ENCODE data around the gene WDFY3.

WDFY3 gene

GRCh38 chr4:84887824-84888223 lies 78.7 kb downstream of the WDFY3 start:
- no peaks in the 10 kb centered on the region for H3K9me3 ChIP-seq (ENCODE audit: control insufficient read depth, insufficient read depth, low read length)
- H3K4me1 ChIP-seq (ENCODE audit: control insufficient read depth, insufficient read depth, low read length), result no peaks in the 10 kb centered on the region
- H3K4me3 ChIP-seq (ENCODE audit: low read length), result no peak overlapping the region
- H3K36me3 ChIP-seq (ENCODE audit: control insufficient read depth, insufficient read depth, low read length), result no peaks in the 10 kb centered on the region
- H3K27ac ChIP-seq (ENCODE audit: low read length), result no peak overlapping the region
- H3K27me3 ChIP-seq (ENCODE audit: control insufficient read depth, insufficient read depth, low read length), result no peaks in the 10 kb centered on the region
- no peak for DNase-seq (ENCODE audit: low read depth, low spot score)
- no CpG with 5 or more reads among the region's 2 CpGs for WGBS (ENCODE audit: insufficient coverage, insufficient read length)

GRCh38 chr4:84879651-84880200 lies 86.8 kb downstream of the WDFY3 start:
- Histone ChIP-seq H3K27ac (ENCODE audit: low read length) (no peak overlapping the region), H3K9me3 (ENCODE audit: control insufficient read depth, insufficient read depth, low read length) (no peaks in the 10 kb centered on the region)

GRCh38 chr4:84878546-84878945 lies 87.9 kb downstream of the WDFY3 start:
- Histone ChIP-seq H3K4me1 (ENCODE audit: control insufficient read depth, insufficient read depth, low read length) (no peaks in the 10 kb centered on the region), H3K27ac (ENCODE audit: low read length) (no peak overlapping the region), H3K9me3 (ENCODE audit: control insufficient read depth, insufficient read depth, low read length) (no peaks in the 10 kb centered on the region), H3K36me3 (ENCODE audit: control insufficient read depth, insufficient read depth, low read length) (no peaks in the 10 kb centered on the region), H3K27me3 (ENCODE audit: control insufficient read depth, insufficient read depth, low read length) (no peaks in the 10 kb centered on the region), H3K4me3 (ENCODE audit: low read length) (no peak overlapping the region)
- DNase-seq (ENCODE audit: low read depth, low spot score), result no peak
- WGBS (ENCODE audit: insufficient coverage, insufficient read length), result no CpG with 5 or more reads among the region's 3 CpGs

More at GRCh38 chr4:84879651-84880200, 86.8 kb downstream of the WDFY3 start:
- Histone ChIP-seq H3K4me1 (ENCODE audit: control insufficient read depth, insufficient read depth, low read length) (no peaks in the 10 kb centered on the region), H3K4me3 (ENCODE audit: low read length) (no peak overlapping the region), H3K36me3 (ENCODE audit: control insufficient read depth, insufficient read depth, low read length) (no peaks in the 10 kb centered on the region), H3K27me3 (ENCODE audit: control insufficient read depth, insufficient read depth, low read length) (no peaks in the 10 kb centered on the region)
- WGBS (ENCODE audit: insufficient coverage, insufficient read length), result no CpG with 5 or more reads among the region's 4 CpGs
- DNase-seq (ENCODE audit: low read depth, low spot score), result no peak

- no peaks in the 10 kb centered on the region for H3K9me3 ChIP-seq (ENCODE audit: control insufficient read depth, insufficient read depth, low read length)
- H3K27ac ChIP-seq (ENCODE audit: low read length), result no peak overlapping the region
- WGBS (ENCODE audit: insufficient coverage, insufficient read length), result no CpG with 5 or more reads among the region's 1 CpG
- no peaks in the 10 kb centered on the region for H3K27me3 ChIP-seq (ENCODE audit: control insufficient read depth, insufficient read depth, low read length)
- H3K4me1 ChIP-seq (ENCODE audit: control insufficient read depth, insufficient read depth, low read length), result no peaks in the 10 kb centered on the region
- H3K36me3 ChIP-seq (ENCODE audit: control insufficient read depth, insufficient read depth, low read length), result no peaks in the 10 kb centered on the region
- no peak for DNase-seq (ENCODE audit: low read depth, low spot score)
- no peak overlapping the region for H3K4me3 ChIP-seq (ENCODE audit: low read length)
These were observed 88.4 kb downstream of the WDFY3 start for GRCh38 chr4:84878090-84878489.

- no peaks in the 10 kb centered on the region for H3K27me3 ChIP-seq (ENCODE audit: control insufficient read depth, insufficient read depth, low read length)
- no CpG with 5 or more reads among the region's 5 CpGs for WGBS (ENCODE audit: insufficient coverage, insufficient read length)
- no peaks in the 10 kb centered on the region for H3K9me3 ChIP-seq (ENCODE audit: control insufficient read depth, insufficient read depth, low read length)
- no peak for DNase-seq (ENCODE audit: low read depth, low spot score)
- no peak overlapping the region for H3K27ac ChIP-seq (ENCODE audit: low read length)
- H3K4me1 ChIP-seq (ENCODE audit: control insufficient read depth, insufficient read depth, low read length), result no peaks in the 10 kb centered on the region
- no peaks in the 10 kb centered on the region for H3K36me3 ChIP-seq (ENCODE audit: control insufficient read depth, insufficient read depth, low read length)
- no peak overlapping the region for H3K4me3 ChIP-seq (ENCODE audit: low read length)
These were observed 89.2 kb downstream of the WDFY3 start for GRCh38 chr4:84877051-84877833.

- no peak for DNase-seq (ENCODE audit: low read depth, low spot score)
- Histone ChIP-seq H3K36me3 (ENCODE audit: control insufficient read depth, insufficient read depth, low read length) (no peaks in the 10 kb centered on the region), H3K4me3 (ENCODE audit: low read length) (no peak overlapping the region), H3K27me3 (ENCODE audit: control insufficient read depth, insufficient read depth, low read length) (no peaks in the 10 kb centered on the region), H3K27ac (ENCODE audit: low read length) (no peak overlapping the region), H3K9me3 (ENCODE audit: control insufficient read depth, insufficient read depth, low read length) (no peaks in the 10 kb centered on the region), H3K4me1 (ENCODE audit: control insufficient read depth, insufficient read depth, low read length) (no peaks in the 10 kb centered on the region)
- no CpG with 5 or more reads among the region's 4 CpGs for WGBS (ENCODE audit: insufficient coverage, insufficient read length)
These were observed 90.7 kb downstream of the WDFY3 start for GRCh38 chr4:84875636-84876371.

- no peak overlapping the region for H3K27ac ChIP-seq (ENCODE audit: low read length)
- H3K27me3 ChIP-seq (ENCODE audit: control insufficient read depth, insufficient read depth, low read length), result no peaks in the 10 kb centered on the region
- peaks cover 1% of the 10 kb centered on the region; the same call in 1 of the 2 replicates for H3K4me1 ChIP-seq (ENCODE audit: control insufficient read depth, insufficient read depth, low read length)
- WGBS (ENCODE audit: insufficient coverage, insufficient read length), result no CpG with 5 or more reads among the region's 3 CpGs
- H3K36me3 ChIP-seq (ENCODE audit: control insufficient read depth, insufficient read depth, low read length), result no peaks in the 10 kb centered on the region
- DNase-seq (ENCODE audit: low read depth, low spot score), result no peak
- H3K9me3 ChIP-seq (ENCODE audit: control insufficient read depth, insufficient read depth, low read length), result no peaks in the 10 kb centered on the region
- no peak overlapping the region for H3K4me3 ChIP-seq (ENCODE audit: low read length)
These were observed 91.9 kb downstream of the WDFY3 start for GRCh38 chr4:84874619-84875018.

- DNase-seq (ENCODE audit: low read depth, low spot score), result peak; percentile 58
- Histone ChIP-seq H3K9me3 (ENCODE audit: control insufficient read depth, insufficient read depth, low read length) (no peaks in the 10 kb centered on the region), H3K4me3 (ENCODE audit: low read length) (no peak overlapping the region), H3K36me3 (ENCODE audit: control insufficient read depth, insufficient read depth, low read length) (no peaks in the 10 kb centered on the region), H3K27me3 (ENCODE audit: control insufficient read depth, insufficient read depth, low read length) (no peaks in the 10 kb centered on the region), H3K4me1 (ENCODE audit: control insufficient read depth, insufficient read depth, low read length) (peaks cover 4% of the 10 kb centered on the region; the same call in 1 of the 2 replicates), H3K27ac (ENCODE audit: low read length) (no peak overlapping the region)
- no CpG with 5 or more reads among the region's 2 CpGs for WGBS (ENCODE audit: insufficient coverage, insufficient read length)
These were observed 95.9 kb downstream of the WDFY3 start for GRCh38 chr4:84870398-84871163.

GRCh38 chr4:84866295-84866694 lies 100.2 kb downstream of the WDFY3 start:
- Histone ChIP-seq H3K36me3 (ENCODE audit: control insufficient read depth, insufficient read depth, low read length) (no peaks in the 10 kb centered on the region), H3K9me3 (ENCODE audit: control insufficient read depth, insufficient read depth, low read length) (no peaks in the 10 kb centered on the region), H3K4me1 (ENCODE audit: control insufficient read depth, insufficient read depth, low read length) (peaks cover 4% of the 10 kb centered on the region; the same call in 1 of the 2 replicates), H3K27me3 (ENCODE audit: control insufficient read depth, insufficient read depth, low read length) (no peaks in the 10 kb centered on the region), H3K27ac (ENCODE audit: low read length) (no peak overlapping the region), H3K4me3 (ENCODE audit: low read length) (no peak overlapping the region)
- DNase-seq (ENCODE audit: low read depth, low spot score), result no peak
- no CpG with 5 or more reads among the region's 2 CpGs for WGBS (ENCODE audit: insufficient coverage, insufficient read length)

GRCh38 chr4:84865600-84865999 lies 100.9 kb downstream of the WDFY3 start:
- no peaks in the 10 kb centered on the region for H3K27me3 ChIP-seq (ENCODE audit: control insufficient read depth, insufficient read depth, low read length)

More at GRCh38 chr4:84865600-84865999, 100.9 kb downstream of the WDFY3 start:
- WGBS (ENCODE audit: insufficient coverage, insufficient read length), result no CpG with 5 or more reads among the region's 2 CpGs
- DNase-seq (ENCODE audit: low read depth, low spot score), result no peak
- Histone ChIP-seq H3K4me3 (ENCODE audit: low read length) (no peak overlapping the region), H3K27ac (ENCODE audit: low read length) (no peak overlapping the region), H3K4me1 (ENCODE audit: control insufficient read depth, insufficient read depth, low read length) (peaks cover 4% of the 10 kb centered on the region; the same call in 1 of the 2 replicates), H3K9me3 (ENCODE audit: control insufficient read depth, insufficient read depth, low read length) (no peaks in the 10 kb centered on the region), H3K36me3 (ENCODE audit: control insufficient read depth, insufficient read depth, low read length) (no peaks in the 10 kb centered on the region)

All from iPS DF 6.9 (cell line).